GM19324 (cell line): Measurements from ENCODE around the gene ROPN1L.

ENCODE experiments used
- ATAC-seq: cut with Tn5 transposase; IDR thresholded peaks from one replicate; pipeline ENCODE4 v1.9.1; 2021; ENCODE audit warnings: mild to moderate bottlenecking, moderate library complexity; ENCODE audit not compliant: unreplicated experiment, low FRiP score

Gene ROPN1L

GRCh38 chr5:10456583-10457420 lies 15.1 kb downstream of the ROPN1L start:
- ATAC-seq = no peak

- ATAC-seq = no peak
Measured at GRCh38 chr5:10457682-10458574, 16.2 kb downstream of the ROPN1L start.

- no peak for ATAC-seq
Measured at GRCh38 chr5:10459080-10460055, 17.7 kb downstream of the ROPN1L start.

GRCh38 chr5:10460252-10460906 lies 18.7 kb downstream of the ROPN1L start:
- ATAC-seq = no peak

- no peak for ATAC-seq
Measured at GRCh38 chr5:10461041-10461440, 19.4 kb downstream of the ROPN1L start.

GRCh38 chr5:10461904-10462555 lies 20.4 kb downstream of the ROPN1L start:
- ATAC-seq = no peak

GRCh38 chr5:10463566-10463965 lies 21.9 kb downstream of the ROPN1L start:
- no peak for ATAC-seq

- ATAC-seq = no peak
Measured at GRCh38 chr5:10464173-10464572, 22.5 kb downstream of the ROPN1L start.

GRCh38 chr5:10465726-10466125 lies 24.0 kb downstream of the ROPN1L start:
- no peak for ATAC-seq

- ATAC-seq = no peak
Measured at GRCh38 chr5:10466446-10467073, 24.9 kb downstream of the ROPN1L start.

GRCh38 chr5:10467281-10468198 lies 25.9 kb downstream of the ROPN1L start:
- no peak for ATAC-seq

GRCh38 chr5:10468256-10468655 lies 26.6 kb downstream of the ROPN1L start:
- no peak for ATAC-seq

- ATAC-seq = no peak
Measured at GRCh38 chr5:10469253-10470050, 27.8 kb downstream of the ROPN1L start.

- ATAC-seq = no peak
Measured at GRCh38 chr5:10470669-10471068, 29.0 kb downstream of the ROPN1L start.

GRCh38 chr5:10471677-10472076 lies 30.0 kb downstream of the ROPN1L start:
- ATAC-seq = no peak

GRCh38 chr5:10474521-10475075 lies 32.9 kb downstream of the ROPN1L start:
- no peak for ATAC-seq
